A549 (cell line): Measurements from ENCODE around the gene NLRP11. TPM values are rescaled to one million over a fixed set of nuclear protein-coding genes. Genes with fewer than 3 reads are reported as not detected.
"Not testable (repeated sequence)": the region's sequence is repeated elsewhere in the genome, so short reads cannot be mapped to it uniquely, and the experiment has no call there.

ENCODE experiments used
- ATAC-seq, 2 experiments: fragments of 200-7000 bp in 1 of 2; fragments of >200 bp in 1 of 2; cut with Nextera tagmentation in 1 of 2; cut with Tn5 transposase in 1 of 2; 3 replicates each; pipeline versions ENCODE4 v1.8.0 to v1.9.1; 2018 to 2020; ENCODE audit warnings: mild to moderate bottlenecking in 1 of 2, moderate library complexity in 1 of 2
- CTCF ChIA-PET: fragments of 300-600 bp; sonication (Branson Sonifier 250); formaldehyde crosslinking; extraction: SDS; loops from one replicate; lab custom pipeline; 2021; ENCODE audit warnings: antibody characterized with exemption, inconsistent platforms; lab: Yijun Ruan, JAX
- POLR2A ChIA-PET: fragments of 350-600 bp; formaldehyde crosslinking; extraction: SDS; loops from one replicate; lab custom pipeline; 2021; ENCODE audit warnings: antibody characterized with exemption, inconsistent platforms; lab: Yijun Ruan, JAX
- DNase-seq, 2 experiments: peaks; one replicate each; pipeline versions ENCODE4 v3.0.0 to v3.0.0-alpha.2; 2011 to 2016; ENCODE audit warnings: low read depth in 1 of 2, low spot score in 1 of 2
- FAIRE-seq: peaks from 2 replicates; lab custom pipeline; 2011; peaks lifted over from hg19 to GRCh38; lab: Jason Lieb, UNC
- H3K27ac ChIP-seq, 2 experiments: fragments of >200 bp; sonication (Bioruptor Twin); formaldehyde crosslinking; 3 replicates each; pipeline ENCODE4 v1.5.1; 2016 to 2017
- H3K4me1 ChIP-seq: fragments of >200 bp; sonication (Bioruptor Twin); formaldehyde crosslinking; 3 replicates; pipeline ENCODE4 v1.6.1; 2016
- H3K4me2 ChIP-seq: fragments of >200 bp; sonication (Bioruptor Twin); formaldehyde crosslinking; 3 replicates; pipeline ENCODE4 v1.6.1; 2016
- H3K4me3 ChIP-seq: fragments of >200 bp; sonication (Bioruptor Twin); formaldehyde crosslinking; 3 replicates; pipeline ENCODE4 v1.5.1; 2016
- H3K9me3 ChIP-seq: fragments of >200 bp; sonication (Bioruptor Twin); formaldehyde crosslinking; 3 replicates; pipeline ENCODE4 v1.6.1; 2016
- CBX2 ChIP-seq: fragments of 200-600 bp; sonication (generic); IDR thresholded peaks from 2 replicates; pipeline ENCODE4 v1.6.1; 2016; ENCODE audit warnings: low read depth, mild to moderate bottlenecking, borderline replicate concordance
- CBX8 ChIP-seq: fragments of 200-600 bp; sonication (generic); IDR thresholded peaks from 2 replicates; pipeline ENCODE4 v1.6.1; 2016
- CEBPB ChIP-seq, 2 experiments: fragments of >200 bp in 1 of 2; sonication (Bioruptor Twin) in 1 of 2; formaldehyde crosslinking in 1 of 2; IDR thresholded peaks; 2 replicates each; pipeline ENCODE4 v1.6.1; 2012 to 2016
- ELK1 ChIP-seq: fragments of 150-350 bp; IDR thresholded peaks from 2 replicates; pipeline ENCODE4 v1.6.1; 2014; ENCODE audit warnings: low read depth, mild to moderate bottlenecking, low read length
- HEYL ChIP-seq: fragments of 250-450 bp; sonication (Bioruptor Pico); IDR thresholded peaks from 2 replicates; pipeline ENCODE4 v1.8.0; 2021; ENCODE audit warnings: mild to moderate bottlenecking, moderate library complexity
- HMGXB4 ChIP-seq: fragments of 250-450 bp; sonication (Bioruptor Pico); IDR thresholded peaks from 2 replicates; pipeline ENCODE4 v1.5.0; 2021; ENCODE audit warnings: mild to moderate bottlenecking, moderate library complexity, borderline replicate concordance
- HOXA7 ChIP-seq: fragments of 250-450 bp; sonication (Bioruptor Pico); IDR thresholded peaks from 2 replicates; pipeline ENCODE4 v1.5.0; 2020; ENCODE audit warnings: mild to moderate bottlenecking, moderate library complexity
- JUN ChIP-seq, 2 experiments: fragments of >200 bp; sonication (Bioruptor Twin); formaldehyde crosslinking; IDR thresholded peaks; 2 replicates in 1 of 2; 3 replicates in 1 of 2; pipeline ENCODE4 v1.6.1; 2016 to 2017
- JUNB ChIP-seq: fragments of >200 bp; sonication (Bioruptor Twin); formaldehyde crosslinking; IDR thresholded peaks from 2 replicates; pipeline ENCODE4 v1.6.1; 2016
- KDM1A ChIP-seq: fragments of 200-600 bp; sonication (generic); IDR thresholded peaks from 2 replicates; pipeline ENCODE4 v1.6.1; 2016; ENCODE audit warnings: low read depth, mild to moderate bottlenecking
- MAFK ChIP-seq: fragments of 450-650 bp; IDR thresholded peaks from 2 replicates; pipeline ENCODE4 v1.6.1; 2014; ENCODE audit not compliant: partially characterized antibody
- MYC ChIP-seq: IDR thresholded peaks from 2 replicates; pipeline ENCODE4 v1.6.1; 2012; ENCODE audit warnings: mild to moderate bottlenecking, inconsistent platforms, low read length, improper control_type of control experiment, borderline replicate concordance
- NFE2L2 ChIP-seq: fragments of 150-350 bp; conservative IDR thresholded peaks from 2 replicates; pipeline ENCODE4 v1.6.1; 2014; ENCODE audit warnings: low read length
- NR3C1 ChIP-seq: fragments of >200 bp; sonication (Bioruptor Twin); formaldehyde crosslinking; IDR thresholded peaks from 3 replicates; pipeline ENCODE4 v1.6.1; 2017
- PHF8 ChIP-seq: fragments of 200-600 bp; sonication (generic); IDR thresholded peaks from 2 replicates; pipeline ENCODE4 v1.6.1; 2016; ENCODE audit warnings: low read depth, mild to moderate bottlenecking, antibody characterized with exemption, moderate library complexity, borderline replicate concordance
- POLR2A ChIP-seq: IDR thresholded peaks from 2 replicates; pipeline ENCODE4 v1.6.1; 2012; ENCODE audit warnings: mild to moderate bottlenecking, low read length
- RAD21 ChIP-seq, 2 experiments: fragments of >200 bp in 1 of 2; sonication (Bioruptor Twin) in 1 of 2; formaldehyde crosslinking in 1 of 2; IDR thresholded peaks in 1 of 2; conservative IDR thresholded peaks in 1 of 2; 2 replicates in 1 of 2; 3 replicates in 1 of 2; pipeline ENCODE4 v1.6.1; 2012 to 2018; ENCODE audit warnings: inconsistent platforms in 1 of 2
- RFX5 ChIP-seq: fragments of 450-650 bp; IDR thresholded peaks from 2 replicates; pipeline ENCODE4 v1.7.1; 2014; ENCODE audit warnings: antibody characterized with exemption, mild to moderate bottlenecking, moderate library complexity
- RNF2 ChIP-seq: fragments of 200-600 bp; sonication (generic); IDR thresholded peaks from 2 replicates; pipeline ENCODE4 v1.6.1; 2016; ENCODE audit warnings: low read depth, mild to moderate bottlenecking, antibody characterized with exemption, moderate library complexity, borderline replicate concordance
- SREBF2 ChIP-seq: fragments of 450-650 bp; IDR thresholded peaks from 2 replicates; pipeline ENCODE4 v1.6.1; 2014; ENCODE audit warnings: mild to moderate bottlenecking, moderate library complexity
- TP53 ChIP-seq: fragments of 250-450 bp; sonication (Bioruptor Pico); IDR thresholded peaks from 2 replicates; pipeline ENCODE4 v1.5.0; 2021; ENCODE audit warnings: mild to moderate bottlenecking, moderate library complexity
- ZSCAN20 ChIP-seq: fragments of 250-450 bp; sonication (Bioruptor Pico); IDR thresholded peaks from 2 replicates; pipeline ENCODE4 v1.8.0; 2022; ENCODE audit warnings: mild to moderate bottlenecking, moderate library complexity
- WGBS: methylation state at CpG from one replicate; pipeline ENCODE4 v1.1.6; 2017; ENCODE audit errors: missing lambda C conversion rate; 5-methylcytosine and 5-hydroxymethylcytosine counted together
- polyA plus RNA-seq, 4 experiments: library from polyadenylated mRNA; depleted of rRNA in 3 of 4; stranded (reverse); fragments of >200 nt; fragmentation: RNase III in 1 of 4; extraction: RNeasy Plus Mini Kit Qiagen cat#74134 plus additional on column Dnase treatment in 1 of 4; gene quantifications; 2 replicates in 3 of 4; 3 replicates in 1 of 4; pipeline ENCODE4 v1.2.3, GENCODE V29; 2011 to 2017
- TF ChIP-seq, protein P1 (sequence below): fragments of >200 bp; sonication (Bioruptor Twin); formaldehyde crosslinking; IDR thresholded peaks from 2 replicates; pipeline ENCODE4 v1.6.1; 2016

NLRP11 gene
- polyA plus RNA-seq, 2 of the 4 experiments (the other 2 are of a cell fraction), result 0.03 to 0.06 TPM

- FAIRE-seq, result not testable (repeated sequence)
Measured at GRCh38 chr19:55756808-55757207, 75.0 kb downstream of the NLRP11 start.

DNA sequence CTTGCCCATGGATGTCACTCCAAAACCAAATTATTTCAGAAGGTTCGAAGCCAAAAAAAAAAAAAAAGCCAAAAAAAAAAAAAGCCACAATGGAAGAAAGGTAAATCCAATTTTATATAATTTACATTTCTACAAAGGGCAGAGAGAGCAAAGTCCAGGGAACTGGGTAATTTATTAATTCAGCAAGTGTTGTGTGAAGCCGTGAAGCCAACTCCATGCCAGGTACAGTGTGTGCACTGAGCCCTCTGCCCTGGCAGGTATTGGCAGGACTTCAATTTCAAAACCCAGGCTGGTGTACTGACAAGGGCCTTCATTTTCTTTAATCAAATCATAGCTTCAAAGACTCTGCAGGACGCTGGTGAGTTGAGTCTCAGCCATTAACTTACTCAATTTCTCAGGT, 78.4 kb downstream of the NLRP11 start:
- no peak for ATAC-seq
- Histone ChIP-seq H3K27ac (no peak overlapping the region), H3K4me2 (no peak overlapping the region), H3K4me3 (no peak overlapping the region), H3K9me3 (peaks cover 13% of the 10 kb centered on the region), H3K4me1 (no peaks in the 10 kb centered on the region)
- POLR2A ChIA-PET, result no interaction called here
- DNase-seq, result no peak
- CTCF ChIA-PET, result interaction anchor here (1.0 kb wide), 1 partner anchor 14 kb away, joined by 4 read pairs; no protein-coding TSS in a partner anchor
- TF ChIP-seq, protein P1, sequence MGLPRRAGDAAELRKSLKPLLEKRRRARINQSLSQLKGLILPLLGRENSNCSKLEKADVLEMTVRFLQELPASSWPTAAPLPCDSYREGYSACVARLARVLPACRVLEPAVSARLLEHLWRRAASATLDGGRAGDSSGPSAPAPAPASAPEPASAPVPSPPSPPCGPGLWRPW, result no peak
- TF ChIP-seq NFE2L2 (no peak), NR3C1 (no peak), MAFK (no peak), SREBF2 (no peak), POLR2A (no peak), HOXA7 (CRISPR knock-in tag) (no peak), MYC (no peak), CBX2 (no peak), ZSCAN20 (CRISPR knock-in tag) (no peak), RFX5 (no peak), HEYL (no peak), TP53 (CRISPR knock-in tag) (no peak), CEBPB (IDR thresholded peaks at IDR 0.05) (no peak), JUNB (no peak), RNF2 (no peak), PHF8 (no peak), RAD21 (conservative IDR thresholded peaks at IDR 0.05 in 1 of 2, IDR thresholded peaks at IDR 0.05 in 1 of 2) (no peak), JUN (IDR thresholded peaks at IDR 0.05) (no peak), HMGXB4 (CRISPR knock-in tag) (no peak)
- WGBS, result 2% methylated on average over 3 of the region's 3 CpGs
- FAIRE-seq, result no peak

More at GRCh38 chr19:55756808-55757207, 75.0 kb downstream of the NLRP11 start:
- H3K27ac ChIP-seq, H3K4me1 ChIP-seq, CTCF ChIA-PET, H3K4me2 ChIP-seq, DNase-seq, H3K4me3 ChIP-seq, ATAC-seq, POLR2A ChIA-PET: not testable (repeated sequence)
- 26% methylated on average over 4 of the region's 4 CpGs for WGBS
- 0 out of 2 replicates have a peak, but pooled peaks have one; percentile 33 for TF ChIP-seq CBX8
- H3K9me3 ChIP-seq, result peaks cover 10% of the 10 kb centered on the region

DNA sequence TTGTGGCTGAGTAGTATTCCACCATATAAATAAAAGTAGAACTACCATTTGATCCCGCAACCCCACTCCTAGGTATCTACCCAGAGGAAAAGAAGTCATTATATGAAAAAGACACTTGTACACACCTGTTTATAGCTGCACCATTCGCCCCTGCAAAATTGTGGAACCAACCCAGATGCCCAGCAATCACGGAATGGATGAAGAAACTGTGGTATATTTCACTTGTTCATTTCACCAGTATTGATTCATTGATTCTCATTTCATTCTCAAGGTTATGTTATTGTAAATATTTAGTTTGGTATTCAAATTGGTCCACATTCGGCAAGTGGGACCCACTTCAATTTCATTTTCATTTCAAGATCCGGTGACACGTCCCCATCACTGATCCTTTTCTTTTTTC, 81.1 kb downstream of the NLRP11 start:
- FAIRE-seq, result no peak
- ChIA-PET POLR2A (no interaction called here), CTCF (no interaction called here)
- no peak overlapping the region for H3K27ac ChIP-seq
- no peak for TF ChIP-seq ELK1
- TF ChIP-seq KDM1A, result no peak
- no peak for TF ChIP-seq MAFK
- TF ChIP-seq PHF8, result no peak
- no peak for TF ChIP-seq HOXA7 (CRISPR knock-in tag)
- TF ChIP-seq ZSCAN20 (CRISPR knock-in tag), result no peak
- TF ChIP-seq, all 56 proteins: peak for 0
- 15% methylated on average over 6 of the region's 6 CpGs for whole genome bisulfite sequencing
- no peak overlapping the region for H3K4me2 ChIP-seq
- no peak for DNase-seq
- no peak for ATAC-seq
- no peak overlapping the region for H3K4me3 ChIP-seq
- peaks cover 16% of the 10 kb centered on the region for H3K9me3 ChIP-seq
- H3K4me1 ChIP-seq, result no peaks in the 10 kb centered on the region
